ENCODE results near the gene LRP8. TPM values are rescaled to one million over a fixed set of nuclear protein-coding genes. Genes with fewer than 3 reads are reported as not detected.

LRP8 gene
- polyA plus RNA-seq, 1 donor (not counting 4 experiments of a cell fraction or from before 2014, with no cell fraction given), result 31.0 TPM

- H2AFZ ChIP-seq (ENCODE audit: control insufficient read depth, low read length), result no peak overlapping the region
- no peak overlapping the region for H3K9ac ChIP-seq (ENCODE audit: control insufficient read depth, extremely low read depth, insufficient read depth, low read length)
- H3K79me2 ChIP-seq (ENCODE audit: control insufficient read depth, insufficient read depth, low read length), result no peaks in the 10 kb centered on the region
- no peak overlapping the region for H3K4me2 ChIP-seq (ENCODE audit: control insufficient read depth, extremely low read depth, insufficient read depth, low read depth, low read length)
- no peak overlapping the region for H3K27ac ChIP-seq (ENCODE audit: control insufficient read depth, insufficient read depth, low read length)
- no peaks in the 10 kb centered on the region for H3K36me3 ChIP-seq (ENCODE audit: control insufficient read depth in 2 of 2, extremely low read depth in 1 of 2, insufficient read depth in 2 of 2, low read length in 2 of 2)
- no peaks in the 10 kb centered on the region for H3K9me1 ChIP-seq (ENCODE audit: control insufficient read depth, extremely low read depth, insufficient read depth, low read length)
- H4K20me1 ChIP-seq (ENCODE audit: control insufficient read depth, extremely low read depth, insufficient read depth, low read length), result peaks cover 3% of the 10 kb centered on the region
- no peak for TF ChIP-seq EZH2 (IDR thresholded peaks at IDR 0.05; ENCODE audit: low read length)
- no peak for TF ChIP-seq CTCF (optimal IDR thresholded peaks at IDR 0.05 in 1 of 3, IDR thresholded peaks at IDR 0.05 in 1 of 3, conservative IDR thresholded peaks at IDR 0.05 in 1 of 3; ENCODE audit: extremely low read depth in 1 of 3, insufficient read depth in 2 of 3, low read length in 3 of 3)
- H3K9me3 ChIP-seq (ENCODE audit: control insufficient read depth, low read depth, low read length), result no peaks in the 10 kb centered on the region
- H3K4me1 ChIP-seq (ENCODE audit: control insufficient read depth, extremely low read depth, insufficient read depth, low read length), result no peaks in the 10 kb centered on the region
- no peak for DNase-seq (ENCODE audit: low read depth, low spot score)
- H3K4me3 ChIP-seq (ENCODE audit: control insufficient read depth in 2 of 3, extremely low read depth in 1 of 3, insufficient read depth in 2 of 3, low read depth in 1 of 3, low read length in 3 of 3), result no peak overlapping the region
- peaks cover 7% of the 10 kb centered on the region for H3K27me3 ChIP-seq (ENCODE audit: control insufficient read depth, extremely low read depth, insufficient read depth, low read length)
- no peak for FAIRE-seq
- dilution Hi-C loops (cut with MboI; ENCODE audit: extremely low pct_ligation_motif_present, low sequenced_read_pairs), result no loop called here
Measured at GRCh38 chr1:53341521-53341895, 13.6 kb upstream of the LRP8 start.

GRCh38 chr1:53340660-53341520, 13.0 kb upstream of the LRP8 start:
- no peak for DNase-seq (ENCODE audit: low read depth, low spot score)
- dilution Hi-C loops (cut with MboI; ENCODE audit: extremely low pct_ligation_motif_present, low sequenced_read_pairs), result no loop called here

More at GRCh38 chr1:53340660-53341520, 13.0 kb upstream of the LRP8 start:
- Histone ChIP-seq H3K36me3 (ENCODE audit: control insufficient read depth in 2 of 2, extremely low read depth in 1 of 2, insufficient read depth in 2 of 2, low read length in 2 of 2) (no peaks in the 10 kb centered on the region), H2AFZ (ENCODE audit: control insufficient read depth, low read length) (no peak overlapping the region), H3K9me3 (ENCODE audit: control insufficient read depth, low read depth, low read length) (no peaks in the 10 kb centered on the region), H3K4me2 (ENCODE audit: control insufficient read depth, extremely low read depth, insufficient read depth, low read depth, low read length) (no peak overlapping the region), H3K9me1 (ENCODE audit: control insufficient read depth, extremely low read depth, insufficient read depth, low read length) (no peaks in the 10 kb centered on the region), H3K79me2 (ENCODE audit: control insufficient read depth, insufficient read depth, low read length) (no peaks in the 10 kb centered on the region), H3K9ac (ENCODE audit: control insufficient read depth, extremely low read depth, insufficient read depth, low read length) (no peak overlapping the region), H3K27me3 (ENCODE audit: control insufficient read depth, extremely low read depth, insufficient read depth, low read length) (peaks cover 10% of the 10 kb centered on the region), H4K20me1 (ENCODE audit: control insufficient read depth, extremely low read depth, insufficient read depth, low read length) (peaks cover 3% of the 10 kb centered on the region), H3K4me3 (ENCODE audit: control insufficient read depth in 2 of 3, extremely low read depth in 1 of 3, insufficient read depth in 2 of 3, low read depth in 1 of 3, low read length in 3 of 3) (no peak overlapping the region), H3K4me1 (ENCODE audit: control insufficient read depth, extremely low read depth, insufficient read depth, low read length) (no peaks in the 10 kb centered on the region), H3K27ac (ENCODE audit: control insufficient read depth, insufficient read depth, low read length) (no peak overlapping the region)
- TF ChIP-seq CTCF (optimal IDR thresholded peaks at IDR 0.05 in 1 of 3, IDR thresholded peaks at IDR 0.05 in 1 of 3, conservative IDR thresholded peaks at IDR 0.05 in 1 of 3; ENCODE audit: extremely low read depth in 1 of 3, insufficient read depth in 2 of 3, low read length in 3 of 3) (no peak), EZH2 (IDR thresholded peaks at IDR 0.05; ENCODE audit: low read length) (no peak)
- no peak for FAIRE-seq
